Mesodermal cell (in vitro differentiated cells): ENCODE data around the gene STBD1. TPM values are rescaled to one million over a fixed set of nuclear protein-coding genes. Genes with fewer than 3 reads are reported as not detected.
A peak's percentile ranks its signal among the peaks of the same experiment; 100 is the strongest.

Experiments used
- H3K27ac ChIP-seq: 2 replicates; pipeline ENCODE4 v1.7.0; 2013; ENCODE audit warnings: mild to moderate bottlenecking, low read depth, low read length, moderate library complexity; ENCODE audit not compliant: severe bottlenecking
- H3K36me3 ChIP-seq: 2 replicates; pipeline ENCODE4 v1.7.1; 2013; ENCODE audit warnings: mild to moderate bottlenecking, low read length, moderate library complexity; ENCODE audit not compliant: control insufficient read depth, insufficient read depth
- H3K4me1 ChIP-seq: one replicate; pipeline ENCODE4 v1.7.1; 2013; ENCODE audit warnings: mild to moderate bottlenecking, low read length; ENCODE audit not compliant: insufficient read depth, control insufficient read depth, poor library complexity, severe bottlenecking
- H3K4me3 ChIP-seq: 2 replicates; pipeline ENCODE4 v1.7.0; 2013; ENCODE audit warnings: low read length, control low read depth, mild to moderate bottlenecking; ENCODE audit not compliant: insufficient read depth, poor library complexity, severe bottlenecking; ENCODE audit errors: extremely low read depth
- H3K9me3 ChIP-seq: 2 replicates; pipeline ENCODE4 v1.7.1; 2013; ENCODE audit warnings: mild to moderate bottlenecking, low read length, moderate library complexity; ENCODE audit not compliant: control insufficient read depth
- WGBS, 2 experiments: methylation state at CpG; one replicate each; pipeline ENCODE4 v1.1.5; 2013; ENCODE audit warnings: missing lambda C conversion rate in 2 of 2; ENCODE audit not compliant: insufficient coverage in 2 of 2; 5-methylcytosine and 5-hydroxymethylcytosine counted together
- polyA plus RNA-seq, 2 experiments: library from polyadenylated mRNA; stranded (reverse); fragments of 50-300 nt; gene quantifications; one replicate each; pipeline ENCODE4 v1.2.3, GENCODE V29; 2013

The STBD1 gene
- 2.2 TPM for polyA plus RNA-seq (2013, experiment 1 of 2)
- 3.7 TPM for polyA plus RNA-seq (2013, experiment 2 of 2)

- 4% methylated on average over 39 to 69 of the region's 85 CpGs for WGBS, 2 experiments
- H3K27ac ChIP-seq, result no peak within 1 kb of the TSS
- H3K4me3 ChIP-seq, result peak within 1 kb of the TSS; percentile 68
- peaks cover 8% of the 10 kb centered on the region for H3K4me1 ChIP-seq
- peaks cover 19% of the 10 kb centered on the region for H3K36me3 ChIP-seq
- no peaks in the 10 kb centered on the region for H3K9me3 ChIP-seq
Measured at GRCh38 chr4:76305971-76306881, at the start of gene STBD1. TSS of gene STBD1 (plus strand) at chr4:76306733. CDS start at chr4:76306770, 37 bp downstream.

- Histone ChIP-seq H3K27ac (no peak overlapping the region), H3K4me3 (no peak overlapping the region), H3K9me3 (no peaks in the 10 kb centered on the region), H3K4me1 (no peaks in the 10 kb centered on the region), H3K36me3 (no peaks in the 10 kb centered on the region)
- 100% methylated on average over 1 of the region's 1 CpG; no CpG with 5 or more reads in 1 of the 2 experiments for WGBS, 2 experiments
Measured at GRCh38 chr4:76256968-76257367, 49.6 kb upstream of the STBD1 start.

GRCh38 chr4:76257824-76258223, 48.7 kb upstream of the STBD1 start:
- H3K36me3 ChIP-seq, result no peaks in the 10 kb centered on the region
- H3K9me3 ChIP-seq, result no peaks in the 10 kb centered on the region
- H3K27ac ChIP-seq, result no peak overlapping the region
- no peaks in the 10 kb centered on the region for H3K4me1 ChIP-seq
- 86% methylated on average over 3 of the region's 3 CpGs; no CpG with 5 or more reads in 1 of the 2 experiments for WGBS, 2 experiments
- H3K4me3 ChIP-seq, result no peak overlapping the region

- WGBS, 2 experiments, result no CpG with 5 or more reads among the region's 1 CpG
- Histone ChIP-seq H3K4me1 (no peaks in the 10 kb centered on the region), H3K36me3 (no peaks in the 10 kb centered on the region), H3K9me3 (no peaks in the 10 kb centered on the region), H3K27ac (no peak overlapping the region), H3K4me3 (no peak overlapping the region)
Measured at GRCh38 chr4:76260571-76260970, 46.0 kb upstream of the STBD1 start.

GRCh38 chr4:76265631-76266218, 40.8 kb upstream of the STBD1 start:
- Histone ChIP-seq H3K27ac (no peak overlapping the region), H3K36me3 (no peaks in the 10 kb centered on the region), H3K9me3 (no peaks in the 10 kb centered on the region), H3K4me3 (no peak overlapping the region), H3K4me1 (no peaks in the 10 kb centered on the region)
- 96 to 97% methylated on average over 4 to 5 of the region's 6 CpGs for WGBS, 2 experiments

GRCh38 chr4:76266627-76267026, 39.9 kb upstream of the STBD1 start:
- no peaks in the 10 kb centered on the region for H3K4me1 ChIP-seq
- no peaks in the 10 kb centered on the region for H3K36me3 ChIP-seq
- H3K4me3 ChIP-seq, result no peak overlapping the region
- 91 to 93% methylated on average over 3 of the region's 3 CpGs for WGBS, 2 experiments
- no peak overlapping the region for H3K27ac ChIP-seq
- no peaks in the 10 kb centered on the region for H3K9me3 ChIP-seq

GRCh38 chr4:76267811-76268210, 38.7 kb upstream of the STBD1 start:
- H3K4me1 ChIP-seq, result no peaks in the 10 kb centered on the region
- no peak overlapping the region for H3K27ac ChIP-seq
- 88 to 93% methylated on average over 6 of the region's 6 CpGs for WGBS, 2 experiments
- H3K9me3 ChIP-seq, result no peaks in the 10 kb centered on the region
- H3K36me3 ChIP-seq, result no peaks in the 10 kb centered on the region
- H3K4me3 ChIP-seq, result no peak overlapping the region

- H3K36me3 ChIP-seq, result no peaks in the 10 kb centered on the region
- no peak overlapping the region for H3K4me3 ChIP-seq
- no peaks in the 10 kb centered on the region for H3K4me1 ChIP-seq
- no peak overlapping the region for H3K27ac ChIP-seq
- H3K9me3 ChIP-seq, result no peaks in the 10 kb centered on the region
- WGBS, 2 experiments, result 94 to 97% methylated on average over 7 to 9 of the region's 11 CpGs
Measured at GRCh38 chr4:76270244-76271175, 36.0 kb upstream of the STBD1 start.

- H3K4me3 ChIP-seq, result no peak overlapping the region
- no peak overlapping the region for H3K27ac ChIP-seq
- H3K36me3 ChIP-seq, result no peaks in the 10 kb centered on the region
- WGBS, 2 experiments, result 88 to 89% methylated on average over 5 to 6 of the region's 6 CpGs
- no peaks in the 10 kb centered on the region for H3K9me3 ChIP-seq
- H3K4me1 ChIP-seq, result no peaks in the 10 kb centered on the region
Measured at GRCh38 chr4:76271248-76271647, 35.3 kb upstream of the STBD1 start.

- H3K4me3 ChIP-seq, result no peak overlapping the region
- H3K4me1 ChIP-seq, result no peaks in the 10 kb centered on the region
- no peak overlapping the region for H3K27ac ChIP-seq
- no peaks in the 10 kb centered on the region for H3K9me3 ChIP-seq
- H3K36me3 ChIP-seq, result no peaks in the 10 kb centered on the region
Measured at GRCh38 chr4:76272073-76272472, 34.5 kb upstream of the STBD1 start.
